B cell (primary cell): ENCODE measurements around the gene TEX14. TPM values are rescaled to one million over a fixed set of nuclear protein-coding genes. Genes with fewer than 3 reads are reported as not detected.

ENCODE experiments used
- ATAC-seq: fragments of 200-7000 bp; cut with Tn5 transposase; one replicate; pipeline ENCODE4 v1.10.0; 2021; ENCODE audit warnings: low read depth, mild to moderate bottlenecking, moderate number of reproducible peaks, moderate library complexity
- CTCF ChIA-PET: fragments of 350-600 bp; sonication (Branson Sonifier 250); formaldehyde crosslinking; loops from one replicate; lab custom pipeline; 2021; ENCODE audit warnings: antibody characterized with exemption, inconsistent platforms; lab: Charles Lee
- POLR2A ChIA-PET: fragments of 350-600 bp; sonication (Branson Sonifier 250); formaldehyde crosslinking; loops from one replicate; lab custom pipeline; 2021; ENCODE audit warnings: antibody characterized with exemption; lab: Charles Lee
- DNase-seq: peaks from one replicate; pipeline ENCODE4 v3.0.0; 2013
- H2AFZ ChIP-seq: 2 replicates; pipeline ENCODE4 v1.6.1; 2012; ENCODE audit warnings: mild to moderate bottlenecking, low read depth, low read length; ENCODE audit not compliant: insufficient read depth, poor library complexity, severe bottlenecking
- H3K27ac ChIP-seq, 2 donors: 1 replicate in 1 of 2; 2 replicates in 1 of 2; pipeline ENCODE4 v1.5.1; 2012 to 2013; ENCODE audit warnings: low read length in 2 of 2, mild to moderate bottlenecking in 2 of 2, moderate library complexity in 1 of 2
- H3K27me3 ChIP-seq, 4 experiments: fragments of 200-600 bp in 1 of 4; sonication (generic) in 1 of 4; replicated peaks in 1 of 4; 1 replicate in 2 of 4; 2 replicates in 2 of 4; pipeline versions ENCODE4 v1.6.1 to v1.7.0; 2013 to 2016; ENCODE audit warnings: low read length in 3 of 4, mild to moderate bottlenecking in 2 of 4, mixed read lengths in 1 of 4, moderate library complexity in 1 of 4; ENCODE audit not compliant: insufficient read depth in 4 of 4, control insufficient read depth in 3 of 4; ENCODE audit errors: control extremely low read depth in 1 of 4
- H3K36me3 ChIP-seq, 2 experiments: replicated peaks in 1 of 2; 1 replicate in 1 of 2; 2 replicates in 1 of 2; pipeline versions ENCODE4 v1.6.1 to v1.7.1; 2013; ENCODE audit warnings: low read length in 1 of 2; ENCODE audit not compliant: insufficient read depth in 2 of 2, control insufficient read depth in 1 of 2; ENCODE audit errors: control extremely low read depth in 1 of 2, extremely low read depth in 1 of 2
- H3K4me1 ChIP-seq, 2 donors: fragments of 200-600 bp in 1 of 2; sonication (generic) in 1 of 2; 1 replicate in 1 of 2; 2 replicates in 1 of 2; pipeline versions ENCODE4 v1.5.1 to v1.6.1; 2013 to 2017; ENCODE audit warnings: low read length in 2 of 2; ENCODE audit not compliant: control insufficient read depth in 2 of 2, insufficient read depth in 2 of 2
- H3K4me2 ChIP-seq: replicated peaks from 2 replicates; pipeline ENCODE3; 2012; ENCODE audit warnings: mild to moderate bottlenecking, low read depth, low read length; ENCODE audit not compliant: poor library complexity, severe bottlenecking
- H3K4me3 ChIP-seq, 5 experiments: fragments of 200-600 bp in 1 of 5; sonication (generic) in 1 of 5; 1 replicate in 3 of 5; 2 replicates in 2 of 5; pipeline versions ENCODE4 v1.5.1 to v1.7.0; 2011 to 2016; ENCODE audit warnings: low read length in 4 of 5, mild to moderate bottlenecking in 4 of 5, low read depth in 2 of 5, control low read depth in 1 of 5, moderate library complexity in 1 of 5; ENCODE audit not compliant: insufficient read depth in 1 of 5; ENCODE audit errors: control extremely low read depth in 1 of 5, extremely low read depth in 1 of 5
- H3K79me2 ChIP-seq: fragments of 200-600 bp; sonication (generic); one replicate; pipeline ENCODE4 v1.6.0; 2016; ENCODE audit warnings: low read length; ENCODE audit not compliant: control insufficient read depth, insufficient read depth
- H3K9ac ChIP-seq: fragments of 200-600 bp; sonication (generic); 2 replicates; pipeline ENCODE4 v1.6.1; 2017; ENCODE audit warnings: mild to moderate bottlenecking, low read length, moderate library complexity
- H3K9me3 ChIP-seq, 3 donors: one replicate each; pipeline versions ENCODE4 v1.6.1 to v1.7.1; 2013; ENCODE audit warnings: low read length in 2 of 3; ENCODE audit not compliant: control insufficient read depth in 2 of 3, insufficient read depth in 1 of 3; ENCODE audit errors: control extremely low read depth in 1 of 3
- H4K20me1 ChIP-seq: 2 replicates; pipeline ENCODE4 v1.6.0; 2012; ENCODE audit warnings: mild to moderate bottlenecking, low read length; ENCODE audit not compliant: insufficient read depth, control insufficient read depth, poor library complexity, severe bottlenecking
- H3K27ac Mint-ChIP-seq: one replicate; pipeline ENCODE4 v1.8.0; 2021; ENCODE audit warnings: mixed read lengths
- H3K27me3 Mint-ChIP-seq: one replicate; pipeline ENCODE4 v1.8.0; 2021; ENCODE audit warnings: mixed read lengths
- H3K4me1 Mint-ChIP-seq: one replicate; pipeline ENCODE4 v1.8.0; 2021; ENCODE audit warnings: mixed read lengths
- H3K4me3 Mint-ChIP-seq: one replicate; pipeline ENCODE4 v1.8.0; 2021; ENCODE audit warnings: mixed read lengths
- H3K9me3 Mint-ChIP-seq: one replicate; pipeline ENCODE4 v1.8.0; 2022; ENCODE audit warnings: mixed read lengths; ENCODE audit not compliant: insufficient read depth
- CTCF ChIP-seq: fragments of 200-600 bp; IDR thresholded peaks from one replicate; pipeline ENCODE4 v1.8.0; 2022; ENCODE audit warnings: antibody characterized with exemption, mild to moderate bottlenecking
- EZH2 ChIP-seq: IDR thresholded peaks from 2 replicates; pipeline ENCODE4 v1.6.1; 2012; ENCODE audit warnings: borderline replicate concordance, low read depth, mild to moderate bottlenecking, moderate library complexity, low read length; ENCODE audit not compliant: insufficient read depth, poor library complexity, severe bottlenecking
- WGBS: methylation state at CpG from one replicate; pipeline ENCODE4 v1.1.5; 2013; ENCODE audit warnings: missing lambda C conversion rate; ENCODE audit not compliant: insufficient coverage; 5-methylcytosine and 5-hydroxymethylcytosine counted together
- intact Hi-C: fragments of 100-400 bp; cut with micrococcal nuclease; formaldehyde crosslinking; loops from one replicate; pipeline ENCODE4 v1.10.0; 2022
- polyA plus RNA-seq: library from polyadenylated mRNA; depleted of rRNA; stranded (reverse); fragments of >200 nt; gene quantifications from 2 replicates; pipeline ENCODE4 v1.2.3, GENCODE V29; 2012
- total RNA-seq, 2 donors: library from RNA; stranded (reverse); fragments of 120-200 nt in 1 of 2; gene quantifications; 1 replicate in 1 of 2; 2 replicates in 1 of 2; pipeline versions ENCODE4 v1.2.3 to v1.2.4, GENCODE V29; 2013 to 2022

TEX14 gene
- total and polyA plus RNA-seq, 2 donors (not counting 1 experiment from before 2014, with no cell fraction given): 0.10 to 0.20 TPM

GRCh38 chr17:58517928-58518609 is 173.8 kb downstream of the TEX14 start:
- peaks cover 42% of the 10 kb centered on the region for H3K4me1 Mint-ChIP-seq
- Histone ChIP-seq H2AFZ (peak overlapping the region; percentile 88), H3K27ac (peak overlapping the region; percentile 83 to 85), H3K27me3 (no peaks in the 10 kb centered on the region), H3K4me1 (peaks cover 34 to 53% of the 10 kb centered on the region in 2 donors), H3K4me3 (peak overlapping the region; percentile 88 to 99 (median 93)), H3K4me2 (peak overlapping the region; percentile 94), H3K9ac (peak overlapping the region; percentile 86), H3K79me2 (peaks cover 30% of the 10 kb centered on the region), H3K9me3 (no peaks in the 10 kb centered on the region), H3K36me3 (peaks cover 0 to 8% of the 10 kb centered on the region in 2 experiments), H4K20me1 (peaks cover 27% of the 10 kb centered on the region)
- ChIA-PET CTCF (interaction anchor here (0.8 to 6.4 kb wide), 16 partner anchors 10 to 496 kb away, joined by 3 to 85 read pairs (median 11); partner anchors contain the start of genes HSF5, RAD51C and TEX14), POLR2A (interaction anchor here (0.7 to 2.4 kb wide), 11 partner anchors 13 to 486 kb away, joined by 3 to 24 read pairs (median 4); partner anchors contain the start of genes HSF5, RAD51C and RNF43)
- intact Hi-C loops: loop anchor here (1.0 to 10.0 kb wide), 18 partner anchors 14 to 1261 kb away; partner anchors contain the start of genes DYNLL2, MRPS23, MSI2 and PRR11
- no peaks in the 10 kb centered on the region for H3K9me3 Mint-ChIP-seq
- peak; percentile 100 for DNase-seq
- 0% methylated on average over 35 of the region's 39 CpGs for WGBS
- H3K27me3 Mint-ChIP-seq: no peaks in the 10 kb centered on the region
- peak overlapping the region; percentile 97 for H3K27ac Mint-ChIP-seq
- peak overlapping the region; percentile 97 for H3K4me3 Mint-ChIP-seq
- TF ChIP-seq CTCF: no peak
- no peak for TF ChIP-seq EZH2
- ATAC-seq: peak; percentile 78
